Measurements from ENCODE around the gene MRM2.

The MRM2 gene

GRCh38 chr7:2192831-2193534, 49.0 kb downstream of the MRM2 start:
- Histone ChIP-seq H3K4me1 (ENCODE audit: control insufficient read depth in 2 of 2, insufficient read depth in 2 of 2, low read length in 2 of 2) (no peaks in the 10 kb centered on the region), H3K27ac (ENCODE audit: low read depth in 2 of 2, low read length in 2 of 2) (no peak overlapping the region), H3K4me3 (ENCODE audit: low read length in 2 of 2) (no peak overlapping the region), H3K9ac (ENCODE audit: low read depth in 1 of 2, low read length in 2 of 2) (no peak overlapping the region), H3K36me3 (ENCODE audit: control insufficient read depth in 2 of 2, insufficient read depth in 2 of 2, low read length in 2 of 2) (peaks cover 5 to 17% of the 10 kb centered on the region in 2 donors), H3K27me3 (ENCODE audit: control insufficient read depth in 2 of 2, insufficient read depth in 2 of 2, low read length in 2 of 2) (no peaks in the 10 kb centered on the region), H3K9me3 (ENCODE audit: control insufficient read depth in 2 of 2, low read length in 2 of 2) (peaks cover 6 to 7% of the 10 kb centered on the region in 2 donors)

GRCh38 chr7:2191016-2191415, 51.0 kb downstream of the MRM2 start:
- Histone ChIP-seq H3K9me3 (ENCODE audit: control insufficient read depth in 2 of 2, low read length in 2 of 2) (peaks cover 6 to 7% of the 10 kb centered on the region in 2 donors), H3K27me3 (ENCODE audit: control insufficient read depth in 2 of 2, insufficient read depth in 2 of 2, low read length in 2 of 2) (no peaks in the 10 kb centered on the region), H3K27ac (ENCODE audit: low read depth in 2 of 2, low read length in 2 of 2) (no peak overlapping the region), H3K4me3 (ENCODE audit: low read length in 2 of 2) (no peak overlapping the region), H3K36me3 (ENCODE audit: control insufficient read depth in 2 of 2, insufficient read depth in 2 of 2, low read length in 2 of 2) (peaks cover 5 to 10% of the 10 kb centered on the region in 2 donors), H3K4me1 (ENCODE audit: control insufficient read depth in 2 of 2, insufficient read depth in 2 of 2, low read length in 2 of 2) (no peaks in the 10 kb centered on the region), H3K9ac (ENCODE audit: low read depth in 1 of 2, low read length in 2 of 2) (no peak overlapping the region)

- Histone ChIP-seq H3K36me3 (ENCODE audit: control insufficient read depth in 2 of 2, insufficient read depth in 2 of 2, low read length in 2 of 2) (peaks cover under 1 to 5% of the 10 kb centered on the region in 2 donors), H3K4me3 (ENCODE audit: low read length in 2 of 2) (no peak overlapping the region), H3K27me3 (ENCODE audit: control insufficient read depth in 2 of 2, insufficient read depth in 2 of 2, low read length in 2 of 2) (no peaks in the 10 kb centered on the region), H3K27ac (ENCODE audit: low read depth in 2 of 2, low read length in 2 of 2) (no peak overlapping the region), H3K4me1 (ENCODE audit: control insufficient read depth in 2 of 2, insufficient read depth in 2 of 2, low read length in 2 of 2) (no peaks in the 10 kb centered on the region), H3K9ac (ENCODE audit: low read depth in 1 of 2, low read length in 2 of 2) (no peak overlapping the region), H3K9me3 (ENCODE audit: control insufficient read depth in 2 of 2, low read length in 2 of 2) (peaks cover 4 to 6% of the 10 kb centered on the region in 2 donors)
These were observed 51.5 kb downstream of the MRM2 start for GRCh38 chr7:2190531-2190930.

GRCh38 chr7:2186166-2186565, 55.8 kb downstream of the MRM2 start:
- Histone ChIP-seq H3K9ac (ENCODE audit: low read depth in 1 of 2, low read length in 2 of 2) (no peak overlapping the region), H3K36me3 (ENCODE audit: control insufficient read depth in 2 of 2, insufficient read depth in 2 of 2, low read length in 2 of 2) (peaks cover 0 to 3% of the 10 kb centered on the region in 2 donors), H3K4me3 (ENCODE audit: low read length in 2 of 2) (no peak overlapping the region), H3K4me1 (ENCODE audit: control insufficient read depth in 2 of 2, insufficient read depth in 2 of 2, low read length in 2 of 2) (no peaks in the 10 kb centered on the region), H3K9me3 (ENCODE audit: control insufficient read depth in 2 of 2, low read length in 2 of 2) (peaks cover 4 to 6% of the 10 kb centered on the region in 2 donors), H3K27me3 (ENCODE audit: control insufficient read depth in 2 of 2, insufficient read depth in 2 of 2, low read length in 2 of 2) (no peaks in the 10 kb centered on the region), H3K27ac (ENCODE audit: low read depth in 2 of 2, low read length in 2 of 2) (no peak overlapping the region)

GRCh38 chr7:2185715-2186114, 56.3 kb downstream of the MRM2 start:
- Histone ChIP-seq H3K9ac (ENCODE audit: low read depth in 1 of 2, low read length in 2 of 2) (no peak overlapping the region), H3K36me3 (ENCODE audit: control insufficient read depth in 2 of 2, insufficient read depth in 2 of 2, low read length in 2 of 2) (peaks cover 0 to 3% of the 10 kb centered on the region in 2 donors)

More at GRCh38 chr7:2185715-2186114, 56.3 kb downstream of the MRM2 start:
- no peaks in the 10 kb centered on the region for H3K4me1 ChIP-seq (ENCODE audit: control insufficient read depth in 2 of 2, insufficient read depth in 2 of 2, low read length in 2 of 2)
- H3K4me3 ChIP-seq (ENCODE audit: low read length in 2 of 2) = no peak overlapping the region
- H3K27ac ChIP-seq (ENCODE audit: low read depth in 2 of 2, low read length in 2 of 2) = no peak overlapping the region
- H3K9me3 ChIP-seq (ENCODE audit: control insufficient read depth in 2 of 2, low read length in 2 of 2) = peaks cover 4 to 6% of the 10 kb centered on the region in 2 donors
- H3K27me3 ChIP-seq (ENCODE audit: control insufficient read depth in 2 of 2, insufficient read depth in 2 of 2, low read length in 2 of 2) = no peaks in the 10 kb centered on the region

All from mucosa of rectum (tissue), 2 donors.